ENCODE measurements around the gene SORCS2.
A peak's percentile ranks its signal among the peaks of the same experiment; 100 is the strongest.

The SORCS2 gene

GRCh38 chr4:7539186-7539585 lies 346.8 kb downstream of the SORCS2 start:
- DNase-seq: no peak

GRCh38 chr4:7539659-7540058 lies 347.3 kb downstream of the SORCS2 start:
- DNase-seq: peak; percentile 1 to 22 (median 14)

- DNase-seq: no peak
Observed at GRCh38 chr4:7540206-7540605, 347.9 kb downstream of the SORCS2 start.

GRCh38 chr4:7540654-7541413 lies 348.5 kb downstream of the SORCS2 start:
- DNase-seq: no peak

- DNase-seq: no peak
Observed at GRCh38 chr4:7541414-7541810, 349.1 kb downstream of the SORCS2 start.

- no peak for DNase-seq
Observed at GRCh38 chr4:7542781-7543180, 350.4 kb downstream of the SORCS2 start.

GRCh38 chr4:7546152-7546808 lies 353.9 kb downstream of the SORCS2 start:
- DNase-seq: no peak

GRCh38 chr4:7546809-7547367 lies 354.6 kb downstream of the SORCS2 start:
- no peak for DNase-seq

- no peak for DNase-seq
Observed at GRCh38 chr4:7547368-7548040, 355.2 kb downstream of the SORCS2 start.

- no peak for DNase-seq
Observed at GRCh38 chr4:7549866-7550265, 357.5 kb downstream of the SORCS2 start.

GRCh38 chr4:7552466-7552865 lies 360.1 kb downstream of the SORCS2 start:
- DNase-seq: no peak

GRCh38 chr4:7553280-7553679 lies 360.9 kb downstream of the SORCS2 start:
- no peak for DNase-seq

- DNase-seq: no peak
Observed at GRCh38 chr4:7554905-7555304, 362.6 kb downstream of the SORCS2 start.

- no peak for DNase-seq
Observed at GRCh38 chr4:7556558-7556957, 364.2 kb downstream of the SORCS2 start.

GRCh38 chr4:7557456-7557855 lies 365.1 kb downstream of the SORCS2 start:
- DNase-seq: no peak

- no peak for DNase-seq
Observed at GRCh38 chr4:7558436-7558835, 366.1 kb downstream of the SORCS2 start.

- no peak for DNase-seq
Observed at GRCh38 chr4:7559316-7559715, 367.0 kb downstream of the SORCS2 start.

GRCh38 chr4:7559741-7560395 lies 367.5 kb downstream of the SORCS2 start:
- DNase-seq: no peak

GRCh38 chr4:7561557-7561956 lies 369.2 kb downstream of the SORCS2 start:
- no peak for DNase-seq

GRCh38 chr4:7564242-7564641 lies 371.9 kb downstream of the SORCS2 start:
- DNase-seq: peak; percentile 3 to 22 (median 17)

GRCh38 chr4:7565483-7565882 lies 373.1 kb downstream of the SORCS2 start:
- no peak for DNase-seq

- no peak for DNase-seq
Observed at GRCh38 chr4:7569810-7570783, 377.8 kb downstream of the SORCS2 start.
